ENCODE measurements around the gene TOR1B.

Gene TOR1B

GRCh38 chr9:129802833-129803675, at the start of gene TOR1B:
Gene TOR1B, plus strand, starts transcription at chr9:129803184. Its CDS starts 29 bp downstream, at chr9:129803213.
- TF ChIP-seq CSDC2 (CRISPR knock-in tag; IDR thresholded peaks at IDR 0.05) (no peak), ISL1 (CRISPR knock-in tag; IDR thresholded peaks at IDR 0.05) (no peak), ARNTL (CRISPR knock-in tag; IDR thresholded peaks at IDR 0.05; ENCODE audit: borderline replicate concordance, low read depth) (no peak), ZC3H10 (CRISPR knock-in tag; IDR thresholded peaks at IDR 0.05) (no peak), TSHZ2 (CRISPR knock-in tag; IDR thresholded peaks at IDR 0.05) (no peak)
- ATAC-seq: peak; percentile 95

- ATAC-seq: no peak
- no peak for TF ChIP-seq ZNF8 (CRISPR knock-in tag; IDR thresholded peaks at IDR 0.05)
- TF ChIP-seq PATZ1 (CRISPR knock-in tag; IDR thresholded peaks at IDR 0.05; ENCODE audit: borderline replicate concordance): no peak
- TF ChIP-seq ZNF70 (CRISPR knock-in tag; IDR thresholded peaks at IDR 0.05): no peak
- TF ChIP-seq OSR1 (CRISPR knock-in tag; IDR thresholded peaks at IDR 0.05): no peak
- no peak for TF ChIP-seq TSHZ2 (CRISPR knock-in tag; IDR thresholded peaks at IDR 0.05)
- TF ChIP-seq ZFP30 (CRISPR knock-in tag; IDR thresholded peaks at IDR 0.05): no peak
- no peak for TF ChIP-seq ISL1 (CRISPR knock-in tag; IDR thresholded peaks at IDR 0.05)
- no peak for TF ChIP-seq BACH2 (CRISPR knock-in tag; IDR thresholded peaks at IDR 0.05; ENCODE audit: borderline replicate concordance)
- TF ChIP-seq ZC3H10 (CRISPR knock-in tag; IDR thresholded peaks at IDR 0.05): no peak
- TF ChIP-seq PPARA (CRISPR knock-in tag; IDR thresholded peaks at IDR 0.05; ENCODE audit: borderline replicate concordance): no peak
- no peak for TF ChIP-seq TCF4 (CRISPR knock-in tag; IDR thresholded peaks at IDR 0.05; ENCODE audit: borderline replicate concordance)
- no peak for TF ChIP-seq ARNTL (CRISPR knock-in tag; IDR thresholded peaks at IDR 0.05; ENCODE audit: borderline replicate concordance, low read depth)
- TF ChIP-seq ESRRG (CRISPR knock-in tag; IDR thresholded peaks at IDR 0.05): no peak
- TF ChIP-seq CSDC2 (CRISPR knock-in tag; IDR thresholded peaks at IDR 0.05): no peak
Observed at GRCh38 chr9:129755151-129755550, 47.8 kb upstream of the TOR1B start.

- no peak for ATAC-seq
- TF ChIP-seq POU6F1 (CRISPR knock-in tag; IDR thresholded peaks at IDR 0.05; ENCODE audit: borderline replicate concordance, low read depth) (no peak), TOX (CRISPR knock-in tag; IDR thresholded peaks at IDR 0.05; ENCODE audit: borderline replicate concordance) (no peak), PATZ1 (CRISPR knock-in tag; IDR thresholded peaks at IDR 0.05; ENCODE audit: borderline replicate concordance) (no peak), ZNF70 (CRISPR knock-in tag; IDR thresholded peaks at IDR 0.05) (no peak), GLIS3 (CRISPR knock-in tag; IDR thresholded peaks at IDR 0.05) (no peak), TCF4 (CRISPR knock-in tag; IDR thresholded peaks at IDR 0.05; ENCODE audit: borderline replicate concordance) (no peak), CSRNP3 (CRISPR knock-in tag; IDR thresholded peaks at IDR 0.05) (no peak), ZC3H10 (CRISPR knock-in tag; IDR thresholded peaks at IDR 0.05) (no peak), PPARA (CRISPR knock-in tag; IDR thresholded peaks at IDR 0.05; ENCODE audit: borderline replicate concordance) (no peak), ISL1 (CRISPR knock-in tag; IDR thresholded peaks at IDR 0.05) (no peak), CREB5 (CRISPR knock-in tag; IDR thresholded peaks at IDR 0.05; ENCODE audit: low read depth) (no peak), BACH2 (CRISPR knock-in tag; IDR thresholded peaks at IDR 0.05; ENCODE audit: borderline replicate concordance) (no peak), ZNF565 (CRISPR knock-in tag; conservative IDR thresholded peaks at IDR 0.05; ENCODE audit: low read depth) (no peak)
Observed at GRCh38 chr9:129756191-129756590, 46.8 kb upstream of the TOR1B start.
